HCT116 (cell line): ENCODE measurements around the gene ZNHIT2. TPM values are rescaled to one million over a fixed set of nuclear protein-coding genes. Genes with fewer than 3 reads are reported as not detected.

ENCODE experiments used
- ATAC-seq: fragments of 200-7000 bp; cut with Tn5 transposase; 2 replicates; pipeline ENCODE4 v1.9.1; 2020; ENCODE audit warnings: mild to moderate bottlenecking, moderate library complexity
- BruUV-seq: library from RNA; stranded (reverse); fragments of 400-500 nt; replicated peaks from 2 replicates; lab custom pipeline; 2021; lab: Mats Ljungman, UMichigan
- CTCF ChIA-PET: fragments of 300-600 bp; sonication (Branson Sonifier 250); formaldehyde crosslinking; loops from one replicate; lab custom pipeline; 2021; ENCODE audit warnings: antibody characterized with exemption; lab: Charles Lee
- POLR2A ChIA-PET: fragments of 300-600, 350-600 bp; sonication (Branson Sonifier 250); formaldehyde crosslinking; loops from one replicate; lab custom pipeline; 2021; ENCODE audit warnings: antibody characterized with exemption; lab: Charles Lee
- RAD21 ChIA-PET, 2 experiments: fragments of 300-600 bp; sonication (Branson Sonifier 250); formaldehyde crosslinking; loops; one replicate each; lab custom pipeline; 2023; ENCODE audit warnings: low total read pairs in 2 of 2; ENCODE audit not compliant: uncharacterized antibody in 2 of 2, unreplicated experiment in 2 of 2, low non-redundant PET in 1 of 2; lab: Charles Lee
- DNase-seq: peaks from one replicate; pipeline ENCODE4 v3.0.0-alpha.2; 2010; ENCODE audit warnings: low read depth, low spot score
- H2AFZ ChIP-seq: fragments of 200-600 bp; shearing (Covaris generic), sonication (generic); 2 replicates; pipeline ENCODE4 v1.6.1; 2017; ENCODE audit warnings: low read depth, mixed run types, mixed read lengths, antibody characterized with exemption, low read length; ENCODE audit not compliant: poor library complexity, severe bottlenecking
- H3K27ac ChIP-seq: 2 replicates; pipeline ENCODE4 v1.5.1; 2012; ENCODE audit warnings: low read depth, low read length
- H3K27me3 ChIP-seq: fragments of 200-600 bp; sonication (generic); 2 replicates; pipeline ENCODE4 v1.6.1; 2016; ENCODE audit warnings: mixed run types, low read length, mixed read lengths; ENCODE audit not compliant: insufficient read depth
- H3K36me3 ChIP-seq, 2 experiments: fragments of 200-500 bp in 1 of 2; fragments of 200-600 bp in 1 of 2; sonication (Bioruptor generic) in 1 of 2; sonication (generic) in 1 of 2; 2 replicates each; pipeline versions ENCODE4 v1.5.1 to v1.6.1; 2014 to 2016; ENCODE audit warnings: low read length in 2 of 2, inconsistent platforms in 1 of 2, mixed read lengths in 1 of 2, mixed run types in 1 of 2; ENCODE audit not compliant: insufficient read depth in 2 of 2, control insufficient read depth in 1 of 2
- H3K4me1 ChIP-seq, 2 experiments: fragments of 200-600 bp in 1 of 2; sonication (generic) in 1 of 2; 2 replicates each; pipeline versions ENCODE4 v1.5.1 to v1.6.1; 2012 to 2017; ENCODE audit warnings: low read length in 2 of 2, inconsistent platforms in 1 of 2, mild to moderate bottlenecking in 1 of 2, mixed read lengths in 1 of 2, mixed run types in 1 of 2, moderate library complexity in 1 of 2; ENCODE audit not compliant: insufficient read depth in 2 of 2, control insufficient read depth in 1 of 2
- H3K4me2 ChIP-seq: fragments of 200-600 bp; sonication (generic); 2 replicates; pipeline ENCODE4 v1.6.1; 2017; ENCODE audit warnings: mixed run types, low read length, mixed read lengths
- H3K4me3 ChIP-seq, 2 experiments: fragments of 200-600 bp in 1 of 2; sonication (generic) in 1 of 2; replicated peaks in 1 of 2; 2 replicates each; pipeline ENCODE4 v1.5.1; 2011 to 2016; ENCODE audit warnings: low read length in 2 of 2, control low read depth in 1 of 2, low read depth in 1 of 2, mild to moderate bottlenecking in 1 of 2, mixed read lengths in 1 of 2, mixed run types in 1 of 2
- H3K79me2 ChIP-seq: fragments of 200-600 bp; sonication (generic); 2 replicates; pipeline ENCODE4 v1.6.1; 2017; ENCODE audit warnings: mild to moderate bottlenecking, mixed run types, low read length, moderate library complexity, mixed read lengths; ENCODE audit not compliant: insufficient read depth
- H3K9ac ChIP-seq: fragments of 200-600 bp; sonication (generic); 2 replicates; pipeline ENCODE4 v1.6.1; 2016; ENCODE audit warnings: low read length, mixed read lengths
- H3K9me2 ChIP-seq: fragments of 200-600 bp; sonication (generic), shearing (Covaris generic); 2 replicates; pipeline ENCODE4 v1.6.1; 2017; ENCODE audit warnings: mixed run types, mild to moderate bottlenecking, moderate library complexity; ENCODE audit not compliant: insufficient read depth
- H3K9me3 ChIP-seq, 2 experiments: fragments of 200-500 bp in 1 of 2; fragments of 200-600 bp in 1 of 2; sonication (Bioruptor generic) in 1 of 2; sonication (generic) in 1 of 2; 2 replicates each; pipeline ENCODE4 v1.6.1; 2014 to 2017; ENCODE audit warnings: low read length in 2 of 2, mixed read lengths in 2 of 2, inconsistent platforms in 1 of 2, low read depth in 1 of 2, mild to moderate bottlenecking in 1 of 2, mixed run types in 1 of 2, moderate library complexity in 1 of 2; ENCODE audit not compliant: control insufficient read depth in 1 of 2, insufficient read depth in 1 of 2
- H4K20me1 ChIP-seq: fragments of 200-600 bp; sonication (generic), shearing (Covaris generic); 2 replicates; pipeline ENCODE4 v1.6.1; 2017; ENCODE audit warnings: mixed run types, mild to moderate bottlenecking, moderate library complexity; ENCODE audit not compliant: insufficient read depth
- EGR1 ChIP-seq: IDR thresholded peaks from 2 replicates; pipeline ENCODE4 v1.6.1; 2012; ENCODE audit warnings: low read depth
- JUND ChIP-seq: IDR thresholded peaks from 2 replicates; pipeline ENCODE4 v1.6.1; 2012
- MAX ChIP-seq: IDR thresholded peaks from 2 replicates; pipeline ENCODE4 v1.6.1; 2012
- RAD21 ChIP-seq: IDR thresholded peaks from 2 replicates; pipeline ENCODE4 v1.6.1; 2012; ENCODE audit warnings: low read depth, mild to moderate bottlenecking
- ZFX ChIP-seq: fragments of 450-650 bp; IDR thresholded peaks from 2 replicates; pipeline ENCODE4 v1.6.1; 2017
- ZNF274 ChIP-seq: fragments of 200-500 bp; sonication (Bioruptor generic); IDR thresholded peaks from 2 replicates; pipeline ENCODE4 v1.6.1; 2014; ENCODE audit warnings: mild to moderate bottlenecking, low read depth, low read length, inconsistent platforms
- intact Hi-C: fragments of 100-400 bp; cut with micrococcal nuclease; formaldehyde crosslinking; loops from 2 replicates; pipeline ENCODE4 v1.10.0; 2022
- total RNA-seq: library from RNA; stranded (reverse); gene quantifications from one replicate; pipeline ENCODE4 v1.2.1, GENCODE V29; 2021; ENCODE audit not compliant: unreplicated experiment

The ZNHIT2 gene
- total RNA-seq, 1 experiment from 2014 or later, result 18.8 TPM

GRCh38 chr11:65156256-65156655, 38.8 kb upstream of the ZNHIT2 start:
- no peaks in the 10 kb centered on the region for H3K27me3 ChIP-seq
- no peaks in the 10 kb centered on the region for H3K79me2 ChIP-seq
- no peak overlapping the region for H2AFZ ChIP-seq
- no peaks in the 10 kb centered on the region for H4K20me1 ChIP-seq
- H3K4me2 ChIP-seq, result no peak overlapping the region
- no peak overlapping the region for H3K4me3 ChIP-seq
- H3K9ac ChIP-seq, result no peak overlapping the region
- DNase-seq, result no peak
- ATAC-seq, result no peak
- no TSS peak for BruUV-seq
- POLR2A ChIA-PET, result no interaction called here
- H3K9me2 ChIP-seq, result no peaks in the 10 kb centered on the region
- no peaks in the 10 kb centered on the region for H3K9me3 ChIP-seq
- RAD21 ChIA-PET, result no interaction called here
- H3K27ac ChIP-seq, result no peak overlapping the region
- H3K36me3 ChIP-seq, result no peaks in the 10 kb centered on the region
- CTCF ChIA-PET, result no interaction called here
- TF ChIP-seq EGR1, result no peak
- no peak for TF ChIP-seq MAX
- intact Hi-C loops, result no loop called here
- peaks cover 0 to 10% of the 10 kb centered on the region in 2 experiments; a peak in 3 of 4 replicates for H3K4me1 ChIP-seq

DNA sequence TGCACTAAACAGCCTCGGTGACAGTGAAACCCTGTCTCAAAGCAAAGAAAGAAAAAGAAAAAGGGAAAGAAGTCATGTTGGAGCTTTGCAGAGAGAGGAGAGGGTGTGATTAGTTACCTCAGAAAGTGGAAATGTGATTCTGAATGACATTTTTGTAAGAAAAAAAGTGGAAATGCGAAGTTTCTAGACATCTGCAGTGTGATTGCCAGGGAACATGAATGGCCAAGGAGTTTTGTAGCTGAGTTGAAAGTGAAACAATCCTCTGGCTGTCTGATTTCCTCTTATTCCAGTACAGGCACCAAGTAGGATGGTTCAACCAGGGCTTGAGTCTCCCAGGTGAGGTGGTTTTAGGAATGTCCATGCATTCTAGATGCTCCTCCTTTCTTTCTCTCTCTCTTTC, 34.6 kb upstream of the ZNHIT2 start:
- no peak for ATAC-seq
- Histone ChIP-seq H3K9ac (no peak overlapping the region), H3K9me2 (no peaks in the 10 kb centered on the region), H3K4me3 (no peak overlapping the region), H3K4me1 (peaks cover 15 to 29% of the 10 kb centered on the region in 2 experiments), H3K27me3 (no peaks in the 10 kb centered on the region), H3K27ac (no peak overlapping the region), H3K4me2 (no peak overlapping the region), H2AFZ (no peak overlapping the region), H4K20me1 (no peaks in the 10 kb centered on the region), H3K9me3 (peaks cover 0 to 4% of the 10 kb centered on the region in 2 experiments; a peak in 1 of 4 replicates), H3K79me2 (no peaks in the 10 kb centered on the region), H3K36me3 (no peaks in the 10 kb centered on the region)
- BruUV-seq, result no TSS peak
- no peak for DNase-seq
- intact Hi-C loops, result no loop called here
- RAD21 ChIA-PET, result no interaction called here
- POLR2A ChIA-PET, result no interaction called here
- no peak for TF ChIP-seq RAD21
- no peak for TF ChIP-seq ZNF274
- no peak for TF ChIP-seq JUND
- TF ChIP-seq ZFX, result no peak
- CTCF ChIA-PET, result interaction anchor here (0.7 kb wide), 1 partner anchor 40 kb away, joined by 3 read pairs; the partner anchor contains the start of gene TM7SF2
